ENCODE measurements around the gene TECPR2.

The TECPR2 gene

DNA sequence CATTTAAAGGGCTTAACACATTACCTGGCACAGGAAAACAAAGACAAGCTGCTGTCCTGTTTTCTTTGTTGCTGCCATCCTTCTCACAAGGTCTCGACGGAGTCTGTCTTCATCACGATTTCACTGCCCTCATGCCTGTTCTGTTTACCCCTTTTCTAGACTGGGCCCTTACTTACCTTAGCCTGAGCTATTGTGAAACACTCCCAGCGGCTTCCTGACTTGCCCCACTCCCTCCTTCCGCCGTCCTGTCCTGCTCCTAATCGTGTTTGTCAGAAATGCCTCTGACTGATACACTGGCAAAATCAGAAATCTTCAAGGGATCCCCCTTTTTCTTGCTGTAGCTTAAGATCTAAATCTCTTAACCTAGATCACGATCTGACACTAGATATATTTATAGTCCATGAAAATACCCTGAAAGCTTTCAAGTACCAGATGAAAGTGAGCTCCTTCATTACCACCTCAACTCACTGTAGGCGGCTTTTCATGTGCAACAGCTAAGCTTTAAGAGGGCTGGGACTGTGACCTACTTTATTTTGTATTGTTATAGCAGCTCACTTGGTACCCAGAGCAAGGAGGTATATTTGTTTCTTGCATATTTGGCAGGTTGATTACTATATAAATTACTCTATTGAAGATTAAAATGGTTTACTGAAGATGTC lies 32.1 kb downstream of the TECPR2 start:
- peaks cover 32% of the 10 kb centered on the region for H3K36me3 ChIP-seq
- no peak overlapping the region for H3K4me3 ChIP-seq
- no peak overlapping the region for H3K4me2 ChIP-seq
- no peak overlapping the region for H3K9ac ChIP-seq
- no peak overlapping the region for H3K27ac ChIP-seq
- no peaks in the 10 kb centered on the region for H3K4me1 ChIP-seq
- H3K27me3 ChIP-seq = no peaks in the 10 kb centered on the region
- no peaks in the 10 kb centered on the region for H4K20me1 ChIP-seq
- TF ChIP-seq Cebpa-rat (IDR thresholded peaks at IDR 0.05) = no peak
- peaks cover 36% of the 10 kb centered on the region for H3K9me3 ChIP-seq

DNA sequence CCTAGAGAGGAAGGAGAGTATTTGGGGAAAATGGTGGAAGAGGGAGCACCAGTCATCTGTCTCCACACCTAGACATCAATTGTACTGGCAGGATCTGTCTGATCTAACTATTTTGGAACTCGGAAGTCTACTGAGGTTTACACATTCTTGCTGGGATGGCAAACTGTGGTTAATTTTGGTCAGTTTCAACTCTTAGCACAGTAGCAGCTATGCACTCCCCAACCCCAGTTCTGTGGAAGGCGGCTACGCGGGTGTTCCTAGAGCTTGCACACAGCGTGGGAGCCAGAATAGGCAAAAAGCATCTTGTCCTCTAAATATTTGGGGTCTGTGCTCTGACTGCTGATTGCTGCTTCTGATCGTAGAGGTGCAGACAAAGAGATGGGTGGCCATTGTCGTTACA lies 33.8 kb downstream of the TECPR2 start:
- no peak overlapping the region for H3K27ac ChIP-seq
- TF ChIP-seq Cebpa-rat (IDR thresholded peaks at IDR 0.05) = no peak
- no peak overlapping the region for H3K9ac ChIP-seq

DNA sequence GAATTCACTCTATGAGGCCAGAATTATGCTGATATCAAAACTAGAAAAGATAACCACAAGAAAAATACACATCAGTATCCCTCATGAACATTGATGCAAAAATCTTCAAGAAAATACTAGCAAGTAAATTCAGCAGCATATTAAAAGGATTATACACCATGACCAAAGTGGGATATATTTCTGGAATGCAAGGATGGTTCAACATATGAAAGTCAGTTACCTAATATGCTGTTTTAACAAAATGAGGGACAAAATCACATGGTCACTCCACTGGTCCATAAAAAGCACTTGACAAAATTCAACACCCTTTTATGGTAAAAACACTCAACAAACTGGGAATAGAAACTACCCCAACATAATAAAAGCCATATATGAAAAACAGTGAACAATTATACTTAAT lies 40.3 kb downstream of the TECPR2 start:
- H4K20me1 ChIP-seq = no peaks in the 10 kb centered on the region
- peaks cover 35% of the 10 kb centered on the region; the same call in 1 of the 2 replicates for H3K36me3 ChIP-seq
- H3K4me1 ChIP-seq = no peaks in the 10 kb centered on the region
- no peak overlapping the region for H3K4me2 ChIP-seq
- H3K27me3 ChIP-seq = no peaks in the 10 kb centered on the region
- peaks cover 58% of the 10 kb centered on the region for H3K9me3 ChIP-seq
- H3K9ac ChIP-seq = no peak overlapping the region
- H3K4me3 ChIP-seq = no peak overlapping the region
- no peak overlapping the region for H3K27ac ChIP-seq
- TF ChIP-seq Cebpa-rat (IDR thresholded peaks at IDR 0.05) = no peak

More for the DNA sequence above, 33.8 kb downstream of the TECPR2 start:
- Histone ChIP-seq H3K36me3 (peaks cover 43% of the 10 kb centered on the region), H4K20me1 (no peaks in the 10 kb centered on the region), H3K4me3 (no peak overlapping the region), H3K4me2 (no peak overlapping the region), H3K4me1 (no peaks in the 10 kb centered on the region), H3K9me3 (peaks cover 53% of the 10 kb centered on the region), H3K27me3 (no peaks in the 10 kb centered on the region)

DNA sequence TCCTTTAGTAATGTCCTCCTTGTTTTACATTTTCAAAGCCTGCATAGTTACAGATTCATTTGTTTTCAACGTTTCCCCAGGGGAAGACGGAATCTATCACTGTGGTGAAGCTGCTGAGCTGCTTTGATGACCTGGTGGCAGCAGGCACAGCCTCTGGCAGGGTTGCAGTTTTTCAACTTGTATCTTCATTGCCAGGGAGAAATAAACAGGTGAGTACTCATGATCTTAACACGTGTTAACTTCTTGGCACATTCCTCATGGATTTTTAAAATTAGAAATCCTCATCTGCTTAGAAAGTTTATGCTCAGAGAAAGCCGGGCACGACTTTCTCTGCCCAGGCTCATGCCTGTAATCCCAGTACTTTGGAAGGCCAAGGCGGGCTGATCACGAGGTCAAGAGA lies 44.5 kb downstream of the TECPR2 start:
- peaks cover 22% of the 10 kb centered on the region for H3K9me3 ChIP-seq
- H3K27ac ChIP-seq = no peak overlapping the region
- H3K4me2 ChIP-seq = no peak overlapping the region
- no peak for TF ChIP-seq Cebpa-rat (IDR thresholded peaks at IDR 0.05)
- H3K4me1 ChIP-seq = peaks cover 4% of the 10 kb centered on the region; the same call in 1 of the 2 replicates
- no peaks in the 10 kb centered on the region for H3K27me3 ChIP-seq
- no peaks in the 10 kb centered on the region for H4K20me1 ChIP-seq
- H3K4me3 ChIP-seq = no peak overlapping the region
- H3K36me3 ChIP-seq = peaks cover 24% of the 10 kb centered on the region
- no peak overlapping the region for H3K9ac ChIP-seq

DNA sequence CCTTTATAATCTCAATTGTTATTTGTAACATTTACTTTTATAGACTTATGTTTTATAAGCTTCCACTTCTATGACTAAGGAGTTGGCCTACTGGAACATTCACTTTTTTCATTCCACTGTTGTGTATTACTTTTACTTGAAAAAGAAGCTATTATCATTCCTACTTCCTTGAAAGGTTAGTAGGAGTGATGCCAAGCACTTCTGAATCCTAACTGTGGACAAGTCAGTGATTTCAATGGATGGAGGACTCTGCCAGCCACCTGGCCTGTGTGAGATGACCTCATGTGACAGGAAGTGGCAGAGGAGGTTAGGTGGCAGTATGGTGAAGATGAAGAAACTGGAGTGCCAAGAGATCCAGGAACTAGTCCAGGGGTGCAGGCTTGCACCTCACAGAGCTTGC lies 46.0 kb downstream of the TECPR2 start:
- H3K27ac ChIP-seq = no peak overlapping the region
- no peaks in the 10 kb centered on the region for H3K27me3 ChIP-seq
- peaks cover 4% of the 10 kb centered on the region; the same call in 1 of the 2 replicates for H3K4me1 ChIP-seq
- H3K9me3 ChIP-seq = peaks cover 8% of the 10 kb centered on the region
- no peak overlapping the region for H3K4me2 ChIP-seq
- H3K9ac ChIP-seq = no peak overlapping the region
- H3K4me3 ChIP-seq = no peak overlapping the region
- TF ChIP-seq Cebpa-rat (IDR thresholded peaks at IDR 0.05) = no peak
- peaks cover 16% of the 10 kb centered on the region for H3K36me3 ChIP-seq
- H4K20me1 ChIP-seq = no peaks in the 10 kb centered on the region

DNA sequence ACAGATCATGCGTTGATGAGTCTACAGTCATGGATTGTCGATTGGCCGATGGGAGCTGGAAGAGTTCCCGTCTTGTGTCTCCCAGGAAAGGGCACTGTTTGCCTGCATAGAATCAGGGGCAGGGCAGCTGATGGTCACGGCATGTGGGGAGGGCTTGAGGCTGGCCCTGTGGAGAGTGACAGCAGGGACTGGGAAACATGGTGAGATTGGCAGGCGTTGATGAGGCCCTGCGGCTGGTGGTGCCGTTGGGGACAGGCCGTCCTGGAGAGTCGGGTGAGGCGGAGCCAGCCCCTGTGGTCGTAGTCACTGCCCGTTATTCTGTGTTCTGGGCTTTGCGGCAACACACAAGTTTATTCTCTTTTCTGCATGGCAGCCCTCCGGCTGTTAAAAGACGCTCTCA lies 52.9 kb downstream of the TECPR2 start:
- Histone ChIP-seq H3K27me3 (no peaks in the 10 kb centered on the region), H3K27ac (no peak overlapping the region), H3K36me3 (peaks cover 10% of the 10 kb centered on the region), H3K4me2 (no peak overlapping the region), H4K20me1 (no peaks in the 10 kb centered on the region), H3K9ac (no peak overlapping the region), H3K9me3 (no peaks in the 10 kb centered on the region), H3K4me1 (no peaks in the 10 kb centered on the region), H3K4me3 (no peak overlapping the region)
- no peak for TF ChIP-seq Cebpa-rat (IDR thresholded peaks at IDR 0.05)

DNA sequence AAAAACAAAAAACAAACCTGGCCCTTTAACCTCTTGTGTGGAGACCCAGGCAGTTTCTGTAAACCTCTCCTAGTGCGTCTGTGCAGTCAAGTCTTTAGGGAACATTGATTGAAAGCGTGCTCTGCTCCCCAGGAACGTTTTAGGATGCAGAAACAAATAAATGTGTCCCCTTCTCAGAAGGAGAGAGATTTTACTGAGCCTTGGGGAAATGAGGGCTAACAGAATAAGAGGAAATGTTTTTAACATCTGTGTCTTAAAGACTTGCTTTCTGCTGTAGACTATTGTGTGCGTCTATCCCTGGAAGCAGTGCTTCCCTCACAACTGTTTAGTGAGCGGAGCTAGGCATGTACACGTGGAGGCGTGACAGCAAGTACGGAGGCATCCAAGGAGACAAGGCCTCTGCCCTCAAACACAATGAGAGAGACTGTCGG lies 54.3 kb downstream of the TECPR2 start:
- H3K4me2 ChIP-seq = no peak overlapping the region
- H3K9me3 ChIP-seq = no peaks in the 10 kb centered on the region
- H3K27me3 ChIP-seq = no peaks in the 10 kb centered on the region
- no peak overlapping the region for H3K4me3 ChIP-seq
- peaks cover 10% of the 10 kb centered on the region for H3K36me3 ChIP-seq
- H3K9ac ChIP-seq = no peak overlapping the region
- no peaks in the 10 kb centered on the region for H3K4me1 ChIP-seq
- no peak for TF ChIP-seq Cebpa-rat (IDR thresholded peaks at IDR 0.05)
- H4K20me1 ChIP-seq = no peaks in the 10 kb centered on the region
- H3K27ac ChIP-seq = no peak overlapping the region; the same call in 1 of the 2 replicates

DNA sequence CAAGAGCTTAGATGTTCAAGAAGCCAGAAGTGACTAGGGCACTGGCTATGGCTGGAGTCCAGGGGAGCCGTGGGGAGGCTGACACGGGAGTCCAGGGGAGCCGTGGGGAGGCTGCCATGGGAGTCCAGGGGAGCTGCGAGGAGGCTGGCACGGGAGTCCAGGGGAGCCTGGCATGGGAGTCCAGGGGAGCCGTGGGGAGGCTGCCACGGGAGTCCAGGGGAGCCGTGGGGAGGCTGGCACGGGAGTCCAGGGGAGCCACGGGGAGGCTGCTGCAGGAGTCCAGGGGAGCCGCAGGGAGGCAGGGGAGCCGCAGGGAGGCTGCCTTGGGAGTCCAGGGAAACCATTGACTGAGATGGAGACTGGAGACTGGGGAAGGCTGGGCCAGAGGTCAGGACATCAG lies 54.9 kb downstream of the TECPR2 start:
- no peak overlapping the region for H3K27ac ChIP-seq
- H4K20me1 ChIP-seq = no peaks in the 10 kb centered on the region
- no peak overlapping the region for H3K4me2 ChIP-seq
- no peaks in the 10 kb centered on the region for H3K4me1 ChIP-seq
- H3K4me3 ChIP-seq = no peak overlapping the region
- no peaks in the 10 kb centered on the region for H3K27me3 ChIP-seq
- H3K9ac ChIP-seq = no peak overlapping the region
- peaks cover 10% of the 10 kb centered on the region for H3K36me3 ChIP-seq
- H3K9me3 ChIP-seq = no peaks in the 10 kb centered on the region
- TF ChIP-seq Cebpa-rat (IDR thresholded peaks at IDR 0.05) = no peak

DNA sequence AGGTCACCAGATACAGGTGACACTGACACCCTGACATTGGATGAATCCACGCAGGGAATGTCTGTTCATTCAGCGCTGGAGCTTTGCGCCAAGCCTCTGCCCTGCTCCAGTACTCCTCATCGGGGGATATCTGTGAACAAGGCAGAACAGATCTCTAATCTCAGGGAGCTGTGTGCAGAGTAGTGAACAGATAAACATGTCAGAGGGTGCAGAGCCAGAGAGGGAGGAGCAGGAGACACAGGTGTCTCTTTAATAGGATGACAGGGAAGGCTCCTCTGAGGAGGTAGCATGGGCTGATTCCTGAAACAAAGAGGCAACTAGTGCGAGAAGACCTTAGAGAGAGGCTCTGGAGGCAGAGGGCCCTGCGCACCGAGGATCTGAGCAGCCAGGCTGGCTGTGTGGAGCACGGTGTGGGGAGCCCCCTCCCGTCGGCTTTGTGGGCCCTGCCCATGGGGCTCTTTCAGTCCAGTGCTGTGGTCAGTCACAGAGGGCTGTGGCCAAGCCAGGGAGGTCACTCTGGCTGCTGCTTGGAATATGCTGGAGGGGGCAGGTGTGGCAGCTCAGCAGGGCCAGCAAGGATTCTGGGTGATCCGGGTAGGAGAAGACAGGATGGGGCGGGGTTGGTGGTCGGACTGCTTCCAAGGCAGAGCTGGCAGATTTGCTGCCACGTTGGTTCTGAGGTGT lies 55.6 kb downstream of the TECPR2 start:
- no peaks in the 10 kb centered on the region for H4K20me1 ChIP-seq
- H3K4me1 ChIP-seq = no peaks in the 10 kb centered on the region
- H3K9ac ChIP-seq = no peak overlapping the region
- H3K27me3 ChIP-seq = no peaks in the 10 kb centered on the region
- H3K4me2 ChIP-seq = no peak overlapping the region
- H3K27ac ChIP-seq = no peak overlapping the region
- TF ChIP-seq Cebpa-rat (IDR thresholded peaks at IDR 0.05) = no peak
- H3K4me3 ChIP-seq = no peak overlapping the region
- H3K36me3 ChIP-seq = peaks cover 10% of the 10 kb centered on the region
- H3K9me3 ChIP-seq = no peaks in the 10 kb centered on the region

DNA sequence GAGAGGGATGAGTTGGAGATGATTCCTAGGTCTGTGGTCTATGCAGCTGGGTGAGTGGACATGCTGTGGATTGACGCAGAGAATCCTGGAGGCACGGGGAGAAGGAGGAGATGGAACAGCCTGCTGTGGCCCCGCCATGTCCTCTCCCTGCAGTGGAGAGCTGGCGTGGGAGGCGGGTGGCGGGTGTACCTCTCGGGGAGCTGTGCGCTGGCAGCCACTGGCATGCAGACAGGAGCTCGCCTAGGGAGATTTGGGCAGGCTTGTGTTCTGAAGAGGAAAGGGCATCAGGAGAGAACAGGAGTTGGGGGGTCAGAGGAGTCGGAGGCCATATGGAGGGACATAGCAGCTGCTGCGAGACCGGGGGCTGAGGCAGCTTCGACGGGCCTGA lies 56.1 kb downstream of the TECPR2 start:
- no peaks in the 10 kb centered on the region for H3K4me1 ChIP-seq
- no peaks in the 10 kb centered on the region for H4K20me1 ChIP-seq
- peaks cover 10% of the 10 kb centered on the region for H3K36me3 ChIP-seq
- H3K9me3 ChIP-seq = no peaks in the 10 kb centered on the region
- no peaks in the 10 kb centered on the region for H3K27me3 ChIP-seq
- H3K9ac ChIP-seq = no peak overlapping the region
- H3K4me3 ChIP-seq = no peak overlapping the region
- H3K4me2 ChIP-seq = no peak overlapping the region
- TF ChIP-seq Cebpa-rat (IDR thresholded peaks at IDR 0.05) = no peak
- H3K27ac ChIP-seq = no peak overlapping the region

Data from BLaER1 (cell line).